Astrocyte (in vitro differentiated cells and primary cell): ENCODE measurements around the gene PKLR.

Experiments
- CTCF ChIP-seq: IDR thresholded peaks from 2 replicates; pipeline ENCODE4 v1.5.1; 2011; ENCODE audit warnings: low read depth, mild to moderate bottlenecking, inconsistent platforms, low read length, moderate library complexity; ENCODE audit not compliant: insufficient read depth
- EZH2 ChIP-seq: IDR thresholded peaks from 2 replicates; pipeline ENCODE4 v1.6.1; 2012; ENCODE audit warnings: mild to moderate bottlenecking, low read length, inconsistent platforms; ENCODE audit not compliant: insufficient read depth

GRCh38 chr1:155305881-155306391 is 4.7 kb upstream of the PKLR start:
- TF ChIP-seq CTCF, result no peak
- TF ChIP-seq EZH2, result no peak
